ENCODE data around the gene SNX21. TPM values are rescaled to one million over a fixed set of nuclear protein-coding genes. Genes with fewer than 3 reads are reported as not detected.

Gene SNX21
- total RNA-seq, 1 donor from 2014 or later = 25.6 TPM

DNA sequence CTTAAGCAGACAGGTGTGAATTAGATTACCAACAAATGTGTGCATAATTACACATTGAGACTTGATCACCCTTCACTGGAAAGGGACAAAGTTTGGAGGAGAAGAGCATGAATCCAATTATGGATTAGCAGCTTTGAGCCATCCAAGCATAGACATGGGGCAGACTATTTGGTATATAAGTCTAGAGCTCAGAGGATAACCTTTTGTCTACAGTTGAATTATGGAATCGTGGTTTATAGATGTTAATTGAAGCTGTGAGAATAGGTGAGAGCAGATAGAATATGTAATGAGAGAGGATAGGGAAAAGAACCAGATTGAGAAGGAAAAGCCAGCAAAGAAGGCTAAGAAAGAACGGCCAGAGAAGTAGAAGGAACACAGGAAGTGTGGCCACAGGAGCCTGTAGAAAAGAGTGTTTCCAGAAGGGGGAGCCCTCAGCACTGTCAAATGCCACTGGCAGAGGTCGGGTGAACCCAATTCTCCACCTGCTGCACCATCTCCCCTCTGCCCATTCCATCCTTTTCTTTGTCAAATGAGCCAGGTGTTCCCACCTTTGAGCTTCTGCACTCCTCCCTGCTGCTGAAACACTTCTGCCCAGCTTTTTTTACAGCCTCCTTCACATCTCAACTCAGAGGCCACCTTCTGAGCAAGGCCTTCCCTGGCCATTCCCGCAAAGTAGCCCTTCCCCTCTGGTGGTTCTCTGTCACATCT is 34.5 kb upstream of the SNX21 start:
- no peaks in the 10 kb centered on the region for H3K9me3 Mint-ChIP-seq (ENCODE audit: unreplicated experiment)
- H3K4me3 Mint-ChIP-seq (ENCODE audit: unreplicated experiment) = no peak overlapping the region
- TF ChIP-seq, protein P1, sequence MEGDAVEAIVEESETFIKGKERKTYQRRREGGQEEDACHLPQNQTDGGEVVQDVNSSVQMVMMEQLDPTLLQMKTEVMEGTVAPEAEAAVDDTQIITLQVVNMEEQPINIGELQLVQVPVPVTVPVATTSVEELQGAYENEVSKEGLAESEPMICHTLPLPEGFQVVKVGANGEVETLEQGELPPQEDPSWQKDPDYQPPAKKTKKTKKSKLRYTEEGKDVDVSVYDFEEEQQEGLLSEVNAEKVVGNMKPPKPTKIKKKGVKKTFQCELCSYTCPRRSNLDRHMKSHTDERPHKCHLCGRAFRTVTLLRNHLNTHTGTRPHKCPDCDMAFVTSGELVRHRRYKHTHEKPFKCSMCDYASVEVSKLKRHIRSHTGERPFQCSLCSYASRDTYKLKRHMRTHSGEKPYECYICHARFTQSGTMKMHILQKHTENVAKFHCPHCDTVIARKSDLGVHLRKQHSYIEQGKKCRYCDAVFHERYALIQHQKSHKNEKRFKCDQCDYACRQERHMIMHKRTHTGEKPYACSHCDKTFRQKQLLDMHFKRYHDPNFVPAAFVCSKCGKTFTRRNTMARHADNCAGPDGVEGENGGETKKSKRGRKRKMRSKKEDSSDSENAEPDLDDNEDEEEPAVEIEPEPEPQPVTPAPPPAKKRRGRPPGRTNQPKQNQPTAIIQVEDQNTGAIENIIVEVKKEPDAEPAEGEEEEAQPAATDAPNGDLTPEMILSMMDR (IDR thresholded peaks at IDR 0.05) = peak; percentile 83
- H3K4me1 Mint-ChIP-seq (ENCODE audit: unreplicated experiment) = no peaks in the 10 kb centered on the region
- no peak for DNase-seq (ENCODE audit: extremely low spot score, unreplicated experiment)
- peaks cover 37% of the 10 kb centered on the region for H3K36me3 Mint-ChIP-seq (ENCODE audit: unreplicated experiment)
- no peaks in the 10 kb centered on the region for H3K27me3 Mint-ChIP-seq (ENCODE audit: unreplicated experiment)
- peak overlapping the region; percentile 57 for H3K27ac Mint-ChIP-seq (ENCODE audit: unreplicated experiment)

DNA sequence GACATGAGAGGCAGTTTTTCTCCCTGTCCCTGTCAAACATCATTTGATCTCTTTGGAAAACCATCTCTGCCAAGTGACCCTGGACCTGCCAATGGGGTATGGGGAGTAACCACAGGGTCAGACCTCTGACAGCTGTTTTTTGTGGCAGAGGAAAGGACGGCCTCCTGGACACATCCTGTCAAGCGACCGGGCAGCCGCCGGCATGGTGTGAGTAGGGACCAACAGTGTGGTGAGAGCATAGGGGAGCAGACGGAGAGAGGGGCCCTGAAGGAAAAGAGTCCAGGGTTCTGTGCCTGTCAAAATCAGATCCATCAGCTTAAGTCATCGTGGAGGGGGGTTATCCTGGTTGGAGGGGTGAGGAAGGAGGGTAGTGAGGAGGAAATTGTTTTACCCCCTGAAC is 31.7 kb upstream of the SNX21 start:
- DNase-seq (ENCODE audit: extremely low spot score, unreplicated experiment) = no peak
- no peaks in the 10 kb centered on the region for H3K9me3 Mint-ChIP-seq (ENCODE audit: unreplicated experiment)

GRCh38 chr20:45810191-45810970 is 23.2 kb upstream of the SNX21 start:
- DNase-seq (ENCODE audit: extremely low spot score, unreplicated experiment) = no peak
- Mint-ChIP-seq H3K9me3 (ENCODE audit: unreplicated experiment) (no peaks in the 10 kb centered on the region), H3K4me3 (ENCODE audit: unreplicated experiment) (no peak overlapping the region), H3K27me3 (ENCODE audit: unreplicated experiment) (no peaks in the 10 kb centered on the region), H3K4me1 (ENCODE audit: unreplicated experiment) (peaks cover 22% of the 10 kb centered on the region), H3K36me3 (ENCODE audit: unreplicated experiment) (peaks cover 34% of the 10 kb centered on the region), H3K27ac (ENCODE audit: unreplicated experiment) (no peak overlapping the region)
- TF ChIP-seq, protein P1 (IDR thresholded peaks at IDR 0.05) = no peak

More for the DNA sequence above, 31.7 kb upstream of the SNX21 start:
- Mint-ChIP-seq H3K27ac (ENCODE audit: unreplicated experiment) (no peak overlapping the region), H3K4me1 (ENCODE audit: unreplicated experiment) (no peaks in the 10 kb centered on the region), H3K27me3 (ENCODE audit: unreplicated experiment) (no peaks in the 10 kb centered on the region), H3K36me3 (ENCODE audit: unreplicated experiment) (peaks cover 32% of the 10 kb centered on the region), H3K4me3 (ENCODE audit: unreplicated experiment) (no peak overlapping the region)
- TF ChIP-seq, protein P1 (IDR thresholded peaks at IDR 0.05) = no peak

- TF ChIP-seq, protein P1 (IDR thresholded peaks at IDR 0.05) = no peak
- Mint-ChIP-seq H3K27ac (ENCODE audit: unreplicated experiment) (peak within 1 kb of the TSS; percentile 86), H3K4me3 (ENCODE audit: unreplicated experiment) (peak within 1 kb of the TSS; percentile 80), H3K4me1 (ENCODE audit: unreplicated experiment) (peaks cover 32% of the 10 kb centered on the region), H3K27me3 (ENCODE audit: unreplicated experiment) (no peaks in the 10 kb centered on the region), H3K36me3 (ENCODE audit: unreplicated experiment) (peaks cover 27% of the 10 kb centered on the region), H3K9me3 (ENCODE audit: unreplicated experiment) (no peaks in the 10 kb centered on the region)
- DNase-seq (ENCODE audit: extremely low spot score, unreplicated experiment) = peak; percentile 99
These were observed 21.2 kb upstream of the SNX21 start, which contains the start of gene UBE2C for GRCh38 chr20:45812157-45813005. TSS of gene UBE2C (plus strand) at chr20:45812644. CDS start at chr20:45812696, 52 bp downstream.

Data from osteocyte (in vitro differentiated cells).